Caco-2 (cell line): ENCODE results near the gene TSPAN31. TPM values are rescaled to one million over a fixed set of nuclear protein-coding genes. Genes with fewer than 3 reads are reported as not detected.

ENCODE experiments used
- BruUV-seq: library from RNA; stranded (reverse); fragments of 400-500 nt; replicated peaks from 2 replicates; lab custom pipeline; 2021; lab: Mats Ljungman, UMichigan
- CTCF ChIA-PET: fragments of 300-600 bp; sonication (Branson Sonifier 250); formaldehyde crosslinking; loops from one replicate; lab custom pipeline; 2022; ENCODE audit warnings: antibody characterized with exemption; lab: Charles Lee
- POLR2A ChIA-PET: fragments of 300-600 bp; sonication (Branson Sonifier 250); formaldehyde crosslinking; loops from one replicate; lab custom pipeline; 2022; ENCODE audit warnings: antibody characterized with exemption; lab: Charles Lee
- DNase-seq, 2 experiments: peaks; one replicate each; pipeline versions ENCODE4 v3.0.0 to v3.0.0-alpha.2; 2020 to 2022
- H3K27me3 ChIP-seq: replicated peaks from 2 replicates; pipeline ENCODE4 v1.6.0; 2011; ENCODE audit warnings: low read length; ENCODE audit not compliant: control insufficient read depth, insufficient read depth
- H3K36me3 ChIP-seq: 2 replicates; pipeline ENCODE4 v1.5.1; 2011; ENCODE audit warnings: low read length; ENCODE audit not compliant: control insufficient read depth, insufficient read depth
- H3K4me1 ChIP-seq: fragments of 250-450 bp; sonication (Bioruptor Pico); 2 replicates; pipeline ENCODE4 v1.5.1; 2020; ENCODE audit warnings: mild to moderate bottlenecking
- H3K4me3 ChIP-seq: 2 replicates; pipeline ENCODE4 v1.5.1; 2011; ENCODE audit warnings: low read depth, mild to moderate bottlenecking, control low read depth, low read length
- H3K9me3 ChIP-seq: fragments of 250-450 bp; sonication (Bioruptor Pico); 2 replicates; pipeline ENCODE4 v1.5.1; 2020; ENCODE audit warnings: mild to moderate bottlenecking, moderate library complexity
- H3K27ac Mint-ChIP-seq: one replicate; pipeline ENCODE4 v1.8.0; 2022; ENCODE audit warnings: mixed read lengths; ENCODE audit not compliant: unreplicated experiment
- H3K27me3 Mint-ChIP-seq: one replicate; pipeline ENCODE4 v1.8.0; 2022; ENCODE audit warnings: mixed read lengths; ENCODE audit not compliant: insufficient read depth, unreplicated experiment
- H3K36me3 Mint-ChIP-seq: one replicate; pipeline ENCODE4 v1.8.0; 2022; ENCODE audit warnings: mild to moderate bottlenecking, mixed read lengths; ENCODE audit not compliant: insufficient read depth, unreplicated experiment
- H3K4me1 Mint-ChIP-seq: one replicate; pipeline ENCODE4 v1.8.0; 2022; ENCODE audit warnings: low read depth, mixed read lengths; ENCODE audit not compliant: unreplicated experiment
- H3K4me3 Mint-ChIP-seq: one replicate; pipeline ENCODE4 v1.8.0; 2022; ENCODE audit warnings: mild to moderate bottlenecking, moderate library complexity, mixed read lengths; ENCODE audit not compliant: unreplicated experiment
- H3K9me3 Mint-ChIP-seq: one replicate; pipeline ENCODE4 v1.8.0; 2022; ENCODE audit warnings: mixed read lengths; ENCODE audit not compliant: unreplicated experiment
- CTCF ChIP-seq, 2 experiments: fragments of 200-600 bp in 1 of 2; IDR thresholded peaks; 1 replicate in 1 of 2; 2 replicates in 1 of 2; pipeline versions ENCODE4 v1.5.1 to v1.8.0; 2011 to 2022; ENCODE audit warnings: antibody characterized with exemption in 1 of 2, control low read depth in 1 of 2, inconsistent platforms in 1 of 2, low read depth in 1 of 2, low read length in 1 of 2, mild to moderate bottlenecking in 1 of 2, moderate library complexity in 1 of 2; ENCODE audit not compliant: insufficient read depth in 1 of 2, severe bottlenecking in 1 of 2, unreplicated experiment in 1 of 2
- intact Hi-C: fragments of 100-400 bp; cut with micrococcal nuclease; formaldehyde crosslinking; loops from one replicate; pipeline ENCODE4 v1.10.0; 2022; ENCODE audit not compliant: unreplicated experiment
- total RNA-seq: library from RNA; stranded (reverse); gene quantifications from 2 replicates; pipeline ENCODE4 v1.2.3, GENCODE V29; 2022

TSPAN31 gene
- total RNA-seq, 1 experiment from 2014 or later, result 23.3 TPM

GRCh38 chr12:57733928-57734327 lies 10.9 kb upstream of the TSPAN31 start:
- H3K27me3 Mint-ChIP-seq, result peaks cover 27% of the 10 kb centered on the region
- Histone ChIP-seq H3K4me3 (no peak overlapping the region), H3K9me3 (no peaks in the 10 kb centered on the region), H3K36me3 (no peaks in the 10 kb centered on the region), H3K27me3 (peaks cover 7% of the 10 kb centered on the region), H3K4me1 (peaks cover 12% of the 10 kb centered on the region)
- no peak overlapping the region for H3K27ac Mint-ChIP-seq
- intact Hi-C loops, result no loop called here
- H3K36me3 Mint-ChIP-seq, result no peaks in the 10 kb centered on the region
- no peaks in the 10 kb centered on the region for H3K9me3 Mint-ChIP-seq
- peaks cover 17% of the 10 kb centered on the region for H3K4me1 Mint-ChIP-seq
- BruUV-seq, result no TSS peak
- no peak for DNase-seq
- ChIA-PET POLR2A (no interaction called here), CTCF (no interaction called here)
- TF ChIP-seq CTCF (IDR thresholded peaks at IDR 0.05; ENCODE audit: insufficient read depth in 1 of 2, low read depth in 1 of 2, low read length in 1 of 2, severe bottlenecking in 1 of 2, unreplicated experiment in 1 of 2), result no peak
- H3K4me3 Mint-ChIP-seq, result no peak overlapping the region

GRCh38 chr12:57734591-57734990 lies 10.2 kb upstream of the TSPAN31 start:
- H3K4me1 ChIP-seq, result peaks cover 12% of the 10 kb centered on the region

GRCh38 chr12:57735198-57735855 lies 9.5 kb upstream of the TSPAN31 start:
- Histone ChIP-seq H3K36me3 (no peaks in the 10 kb centered on the region), H3K4me1 (peaks cover 12% of the 10 kb centered on the region), H3K9me3 (no peaks in the 10 kb centered on the region), H3K4me3 (no peak overlapping the region), H3K27me3 (peaks cover 7% of the 10 kb centered on the region)
- DNase-seq, result no peak
- peaks cover 17% of the 10 kb centered on the region for H3K4me1 Mint-ChIP-seq
- no TSS peak for BruUV-seq
- H3K4me3 Mint-ChIP-seq, result peak overlapping the region; percentile 68
- no peak overlapping the region for H3K27ac Mint-ChIP-seq
- no peak for TF ChIP-seq CTCF (IDR thresholded peaks at IDR 0.05; ENCODE audit: insufficient read depth in 1 of 2, low read depth in 1 of 2, low read length in 1 of 2, severe bottlenecking in 1 of 2, unreplicated experiment in 1 of 2)
- peaks cover 30% of the 10 kb centered on the region for H3K27me3 Mint-ChIP-seq
- POLR2A ChIA-PET, result interaction anchor here (0.7 kb wide), 1 partner anchor 9 kb away, joined by 5 read pairs; no protein-coding TSS in a partner anchor
- CTCF ChIA-PET, result interaction anchor here (0.6 to 3.8 kb wide), 7 partner anchors 9 to 607 kb away, joined by 3 to 32 read pairs (median 4); partner anchors contain the start of genes B4GALNT1, GLI1 and TSPAN31
- H3K9me3 Mint-ChIP-seq, result no peaks in the 10 kb centered on the region
- no peaks in the 10 kb centered on the region for H3K36me3 Mint-ChIP-seq
- intact Hi-C loops, result loop anchor here (5.0 kb wide), 2 partner anchors 43 to 278 kb away; partner anchors contain the start of genes GLI1, INHBE and OS9

More at GRCh38 chr12:57734591-57734990, 10.2 kb upstream of the TSPAN31 start:
- ChIA-PET POLR2A (no interaction called here), CTCF (interaction anchor here (1.7 to 3.8 kb wide), 2 partner anchors 8 to 151 kb away, joined by 8 to 32 read pairs; no protein-coding TSS in a partner anchor)
- H3K27me3 Mint-ChIP-seq, result peaks cover 30% of the 10 kb centered on the region
- no peak for DNase-seq
- no peaks in the 10 kb centered on the region for H3K36me3 Mint-ChIP-seq
- H3K9me3 Mint-ChIP-seq, result no peaks in the 10 kb centered on the region
- BruUV-seq, result no TSS peak
- Histone ChIP-seq H3K9me3 (no peaks in the 10 kb centered on the region), H3K27me3 (peaks cover 7% of the 10 kb centered on the region), H3K4me3 (no peak overlapping the region), H3K36me3 (no peaks in the 10 kb centered on the region)
- no peak overlapping the region for H3K4me3 Mint-ChIP-seq
- intact Hi-C loops, result no loop called here
- peaks cover 17% of the 10 kb centered on the region for H3K4me1 Mint-ChIP-seq
- no peak for TF ChIP-seq CTCF (IDR thresholded peaks at IDR 0.05; ENCODE audit: insufficient read depth in 1 of 2, low read depth in 1 of 2, low read length in 1 of 2, severe bottlenecking in 1 of 2, unreplicated experiment in 1 of 2)
- H3K27ac Mint-ChIP-seq, result no peak overlapping the region
